Neuron (in vitro differentiated cells): ENCODE measurements around the gene RAD51B.
A peak's percentile ranks its signal among the peaks of the same experiment; 100 is the strongest.

Experiments
- H2AFZ ChIP-seq: one replicate; pipeline ENCODE4 v1.6.1; 2013; ENCODE audit warnings: low read depth, mild to moderate bottlenecking, inconsistent platforms, low read length, moderate library complexity
- H3K27me3 ChIP-seq: one replicate; pipeline ENCODE4 v1.6.1; 2013; ENCODE audit warnings: low read length; ENCODE audit not compliant: insufficient read depth
- H3K36me3 ChIP-seq: one replicate; pipeline ENCODE4 v1.6.1; 2013; ENCODE audit warnings: low read length; ENCODE audit not compliant: insufficient read depth
- H3K4me1 ChIP-seq: one replicate; pipeline ENCODE4 v1.6.1; 2013; ENCODE audit warnings: low read length; ENCODE audit not compliant: insufficient read depth
- H3K4me3 ChIP-seq: 2 replicates; pipeline ENCODE4 v1.5.1; 2013; ENCODE audit warnings: mild to moderate bottlenecking, low read length, moderate library complexity
- H3K9me3 ChIP-seq: one replicate; pipeline ENCODE4 v1.6.1; 2013; ENCODE audit warnings: low read length

Gene RAD51B

DNA sequence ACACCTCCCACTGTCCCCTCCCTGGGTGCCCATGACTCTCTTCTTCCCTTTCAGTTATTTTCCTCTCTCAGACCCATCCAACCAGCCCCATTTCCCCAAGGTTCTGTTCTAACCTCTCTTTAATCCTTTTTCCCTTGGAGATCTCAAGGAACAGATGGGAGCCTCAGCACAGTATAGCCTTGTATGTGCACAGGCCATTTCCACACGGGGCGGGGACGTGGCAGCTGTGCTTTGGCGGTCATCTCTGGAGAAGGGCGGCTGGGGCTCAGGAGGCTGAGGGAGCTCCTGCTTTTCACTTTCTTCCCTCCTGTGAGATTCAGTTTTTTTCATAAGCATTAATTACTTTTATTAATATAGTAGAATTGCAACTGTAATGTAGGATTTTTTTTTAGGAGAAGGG lies 761.1 kb downstream of the RAD51B start:
- H3K36me3 ChIP-seq: no peaks in the 10 kb centered on the region
- H2AFZ ChIP-seq: no peak overlapping the region
- H3K9me3 ChIP-seq: no peaks in the 10 kb centered on the region
- peaks cover 23% of the 10 kb centered on the region for H3K4me1 ChIP-seq
- no peaks in the 10 kb centered on the region for H3K27me3 ChIP-seq
- H3K4me3 ChIP-seq: no peak overlapping the region

DNA sequence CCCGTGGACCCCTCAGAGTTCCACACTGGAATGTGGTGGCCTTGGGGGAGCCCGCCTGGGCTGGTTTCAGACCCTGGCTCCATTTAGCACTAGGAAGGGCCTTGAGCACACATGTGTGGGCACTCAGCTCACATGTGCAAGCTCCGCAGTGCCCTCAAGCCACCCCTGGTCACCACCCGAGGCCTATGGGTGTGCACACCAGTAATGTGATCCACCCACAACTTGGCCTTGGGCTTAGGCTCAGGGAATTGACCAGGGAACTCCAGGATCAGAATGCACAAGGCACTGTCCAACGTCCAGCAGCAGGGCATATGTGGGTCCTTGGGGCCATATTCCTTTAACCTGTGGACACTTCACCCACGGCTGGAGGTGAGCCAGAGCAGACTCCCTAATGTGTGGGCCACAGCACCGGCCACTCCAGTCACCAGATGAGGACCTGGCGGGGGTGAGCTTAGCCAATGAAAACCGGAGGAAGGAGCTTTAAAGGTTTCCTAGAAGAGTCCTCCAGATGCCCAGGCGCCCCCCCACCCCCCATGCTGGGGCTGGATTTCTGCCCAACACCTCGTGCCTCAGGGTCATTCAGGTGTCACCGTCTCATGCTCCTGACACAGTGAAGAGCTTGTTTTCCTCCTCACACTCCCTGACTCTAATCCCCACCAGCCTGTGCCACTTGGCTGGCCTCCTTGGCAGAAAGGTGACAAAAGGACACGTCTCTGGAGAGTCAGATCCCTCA lies 764.1 kb downstream of the RAD51B start:
- Histone ChIP-seq H3K27me3 (no peaks in the 10 kb centered on the region), H3K9me3 (no peaks in the 10 kb centered on the region), H3K4me1 (peaks cover 39% of the 10 kb centered on the region), H3K4me3 (no peak overlapping the region), H2AFZ (no peak overlapping the region), H3K36me3 (no peaks in the 10 kb centered on the region)

DNA sequence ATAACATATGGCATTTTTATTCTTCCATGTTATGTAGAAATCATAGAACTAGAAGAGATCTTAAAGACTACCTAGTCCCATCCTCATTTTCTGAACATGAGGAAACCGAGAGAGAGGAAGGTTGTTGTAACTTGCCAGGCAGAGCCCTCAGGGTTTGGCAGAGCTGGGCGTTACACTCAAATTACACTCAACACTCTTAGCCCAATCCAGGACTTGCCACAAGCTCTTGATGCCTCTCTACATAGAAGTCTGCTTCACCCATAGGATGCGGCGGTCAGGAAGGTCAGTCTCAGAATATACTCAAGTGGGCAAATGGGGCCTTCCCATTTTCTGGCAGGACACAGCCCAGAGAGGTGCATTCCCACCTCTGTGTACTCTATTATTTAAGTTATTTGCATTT lies 765.2 kb downstream of the RAD51B start:
- H3K9me3 ChIP-seq: no peaks in the 10 kb centered on the region
- no peaks in the 10 kb centered on the region for H3K27me3 ChIP-seq
- no peaks in the 10 kb centered on the region for H3K36me3 ChIP-seq
- no peak overlapping the region for H2AFZ ChIP-seq
- H3K4me1 ChIP-seq: peaks cover 47% of the 10 kb centered on the region
- H3K4me3 ChIP-seq: no peak overlapping the region

- Histone ChIP-seq H3K4me3 (peak overlapping the region; percentile 10), H3K4me1 (peaks cover 47% of the 10 kb centered on the region)
These were observed 766.1 kb downstream of the RAD51B start for GRCh38 chr14:68585690-68586089.

GRCh38 chr14:68586896-68587751 lies 767.5 kb downstream of the RAD51B start:
- H3K4me3 ChIP-seq: no peak overlapping the region
- H3K27me3 ChIP-seq: no peaks in the 10 kb centered on the region
- H3K9me3 ChIP-seq: no peaks in the 10 kb centered on the region
- H3K36me3 ChIP-seq: no peaks in the 10 kb centered on the region
- no peak overlapping the region for H2AFZ ChIP-seq
- peaks cover 47% of the 10 kb centered on the region for H3K4me1 ChIP-seq

More at GRCh38 chr14:68585690-68586089, 766.1 kb downstream of the RAD51B start:
- Histone ChIP-seq H3K27me3 (no peaks in the 10 kb centered on the region), H2AFZ (no peak overlapping the region), H3K9me3 (no peaks in the 10 kb centered on the region), H3K36me3 (no peaks in the 10 kb centered on the region)

GRCh38 chr14:68587931-68588330 lies 768.4 kb downstream of the RAD51B start:
- H3K36me3 ChIP-seq: no peaks in the 10 kb centered on the region
- H3K4me1 ChIP-seq: peaks cover 47% of the 10 kb centered on the region
- no peaks in the 10 kb centered on the region for H3K27me3 ChIP-seq
- no peak overlapping the region for H3K4me3 ChIP-seq
- H2AFZ ChIP-seq: no peak overlapping the region
- no peaks in the 10 kb centered on the region for H3K9me3 ChIP-seq

DNA sequence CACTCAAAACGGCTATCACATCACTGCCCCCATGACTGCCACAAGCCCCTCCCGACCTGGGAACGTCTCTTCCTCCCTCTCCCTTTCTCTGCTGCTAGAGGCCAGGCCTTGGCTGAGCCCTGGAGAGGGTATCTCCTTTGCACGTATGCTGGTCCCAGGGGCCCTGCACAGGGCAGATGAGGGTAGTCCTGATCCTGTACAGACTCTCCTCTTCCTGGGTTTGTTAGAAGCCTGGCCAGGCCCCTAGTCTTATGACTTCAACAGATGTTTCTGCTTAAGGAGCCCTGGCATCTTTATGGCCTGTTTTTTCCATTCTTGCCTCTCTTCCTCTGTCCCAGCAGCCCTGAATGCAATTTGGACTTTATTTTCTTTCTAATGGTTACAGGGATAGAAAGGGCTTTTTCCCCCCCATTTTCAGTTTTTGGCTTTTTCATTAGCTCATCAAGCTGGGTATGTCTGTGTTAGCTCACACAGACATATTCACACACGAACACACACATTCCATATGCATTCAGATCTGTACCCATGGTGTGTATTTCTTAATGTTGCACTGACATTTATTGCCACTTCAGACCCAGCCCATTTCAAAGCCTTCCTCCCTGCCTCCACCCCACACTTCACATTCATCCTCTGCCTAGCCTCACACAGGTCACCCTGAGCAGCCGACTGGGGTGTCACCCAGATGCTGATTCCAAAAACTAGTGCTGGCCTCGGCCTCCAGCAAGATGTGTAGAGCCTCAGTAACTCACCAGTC lies 770.0 kb downstream of the RAD51B start:
- no peak overlapping the region for H3K4me3 ChIP-seq
- no peaks in the 10 kb centered on the region for H3K9me3 ChIP-seq
- no peaks in the 10 kb centered on the region for H3K27me3 ChIP-seq
- H2AFZ ChIP-seq: no peak overlapping the region
- peaks cover 53% of the 10 kb centered on the region for H3K4me1 ChIP-seq
- H3K36me3 ChIP-seq: no peaks in the 10 kb centered on the region

- Histone ChIP-seq H3K36me3 (no peaks in the 10 kb centered on the region), H3K9me3 (no peaks in the 10 kb centered on the region), H3K4me3 (no peak overlapping the region), H3K4me1 (peaks cover 48% of the 10 kb centered on the region), H2AFZ (no peak overlapping the region), H3K27me3 (no peaks in the 10 kb centered on the region)
These were observed 770.6 kb downstream of the RAD51B start for GRCh38 chr14:68590201-68590522.

- Histone ChIP-seq H2AFZ (no peak overlapping the region), H3K4me1 (peaks cover 42% of the 10 kb centered on the region), H3K27me3 (no peaks in the 10 kb centered on the region), H3K36me3 (no peaks in the 10 kb centered on the region), H3K4me3 (no peak overlapping the region), H3K9me3 (no peaks in the 10 kb centered on the region)
These were observed 772.2 kb downstream of the RAD51B start for GRCh38 chr14:68591786-68592185.

GRCh38 chr14:68592948-68593556 lies 773.5 kb downstream of the RAD51B start:
- H3K4me3 ChIP-seq: no peak overlapping the region
- H3K9me3 ChIP-seq: no peaks in the 10 kb centered on the region
- H3K4me1 ChIP-seq: peaks cover 31% of the 10 kb centered on the region
- no peaks in the 10 kb centered on the region for H3K27me3 ChIP-seq
- H2AFZ ChIP-seq: no peak overlapping the region
- no peaks in the 10 kb centered on the region for H3K36me3 ChIP-seq

- peaks cover 22% of the 10 kb centered on the region for H3K4me1 ChIP-seq
- no peak overlapping the region for H3K4me3 ChIP-seq
- H3K27me3 ChIP-seq: no peaks in the 10 kb centered on the region
- H3K36me3 ChIP-seq: no peaks in the 10 kb centered on the region
- no peaks in the 10 kb centered on the region for H3K9me3 ChIP-seq
- no peak overlapping the region for H2AFZ ChIP-seq
These were observed 774.4 kb downstream of the RAD51B start for GRCh38 chr14:68593806-68594536.

- no peaks in the 10 kb centered on the region for H3K9me3 ChIP-seq
- no peak overlapping the region for H2AFZ ChIP-seq
- no peak overlapping the region for H3K4me3 ChIP-seq
- no peaks in the 10 kb centered on the region for H3K27me3 ChIP-seq
- peaks cover 16% of the 10 kb centered on the region for H3K4me1 ChIP-seq
- no peaks in the 10 kb centered on the region for H3K36me3 ChIP-seq
These were observed 775.3 kb downstream of the RAD51B start for GRCh38 chr14:68594737-68595380.
